H1 (cell line): ENCODE results near the gene LCE1F. TPM values are rescaled to one million over a fixed set of nuclear protein-coding genes. Genes with fewer than 3 reads are reported as not detected.

Experiments
- CTCF ChIA-PET: fragments of 300-600 bp; sonication (Branson Sonifier 250); formaldehyde crosslinking; loops from one replicate; lab custom pipeline; 2021; ENCODE audit not compliant: partially characterized antibody; lab: Charles Lee
- POLR2A ChIA-PET: fragments of 300-600 bp; sonication (Branson Sonifier 250); formaldehyde crosslinking; loops from one replicate; lab custom pipeline; 2021; ENCODE audit warnings: inconsistent platforms; ENCODE audit not compliant: partially characterized antibody; lab: Charles Lee
- DNase-seq, 2 experiments: peaks; one replicate each; pipeline versions ENCODE4 v3.0.0 to v3.0.0-alpha.2; 2010 to 2022; ENCODE audit warnings: low spot score in 2 of 2, low read depth in 1 of 2, mixed read lengths in 1 of 2
- FAIRE-seq: peaks from 2 replicates; lab custom pipeline; 2011; peaks lifted over from hg19 to GRCh38; lab: Jason Lieb, UNC
- H2AFZ ChIP-seq: 2 replicates; pipeline ENCODE4 v1.8.1; 2012; ENCODE audit warnings: low read length, inconsistent platforms
- H2AK5ac ChIP-seq: 2 replicates; pipeline ENCODE4 v1.6.1; 2013; ENCODE audit warnings: low read depth, low read length
- H2BK120ac ChIP-seq: replicated peaks from 2 replicates; pipeline ENCODE3; 2013; ENCODE audit warnings: low read depth, low read length, inconsistent platforms
- H2BK12ac ChIP-seq: 2 replicates; pipeline ENCODE4 v1.6.1; 2013; ENCODE audit warnings: low read depth, low read length
- H2BK15ac ChIP-seq: 2 replicates; pipeline ENCODE4 v1.6.1; 2013; ENCODE audit warnings: low read length
- H2BK20ac ChIP-seq: 2 replicates; pipeline ENCODE4 v1.6.1; 2013; ENCODE audit warnings: low read length
- H2BK5ac ChIP-seq: 2 replicates; pipeline ENCODE4 v1.6.1; 2013; ENCODE audit warnings: low read depth, low read length
- H3K14ac ChIP-seq: 2 replicates; pipeline ENCODE4 v1.6.1; 2013; ENCODE audit warnings: inconsistent platforms; ENCODE audit not compliant: insufficient read length
- H3K18ac ChIP-seq: 2 replicates; pipeline ENCODE4 v1.6.1; 2013; ENCODE audit warnings: low read length; ENCODE audit errors: extremely low read depth
- H3K23ac ChIP-seq: 2 replicates; pipeline ENCODE4 v1.6.1; 2013; ENCODE audit warnings: inconsistent platforms; ENCODE audit not compliant: insufficient read length
- H3K23me2 ChIP-seq: 2 replicates; pipeline ENCODE4 v1.6.1; 2013; ENCODE audit warnings: low read depth, low read length
- H3K27ac ChIP-seq: 2 replicates; pipeline ENCODE4 v1.6.1; 2011; ENCODE audit warnings: low read depth, low read length, inconsistent platforms
- H3K27me3 ChIP-seq, 4 experiments: replicated peaks in 1 of 4; 1 replicate in 1 of 4; 2 replicates in 3 of 4; pipeline versions ENCODE4 v1.6.1 to v1.8.1; 2011 to 2013; ENCODE audit warnings: low read length in 3 of 4, mild to moderate bottlenecking in 3 of 4, inconsistent platforms in 2 of 4, mixed read lengths in 2 of 4, moderate library complexity in 1 of 4; ENCODE audit not compliant: control insufficient read depth in 3 of 4, insufficient read depth in 3 of 4; ENCODE audit errors: extremely low read depth in 1 of 4
- H3K36me3 ChIP-seq, 4 experiments: 2 replicates each; pipeline versions ENCODE4 v1.6.1 to v1.8.1; 2011 to 2013; ENCODE audit warnings: mild to moderate bottlenecking in 4 of 4, low read length in 3 of 4, moderate library complexity in 2 of 4, control low read depth in 1 of 4, inconsistent platforms in 1 of 4; ENCODE audit not compliant: insufficient read depth in 4 of 4, control insufficient read depth in 2 of 4
- H3K4ac ChIP-seq: replicated peaks from 2 replicates; pipeline ENCODE3; 2013; ENCODE audit warnings: low read length, low read depth, mixed read lengths, inconsistent platforms; ENCODE audit not compliant: insufficient read length
- H3K4me1 ChIP-seq, 4 experiments: replicated peaks in 1 of 4; 1 replicate in 1 of 4; 2 replicates in 3 of 4; pipeline versions ENCODE4 v1.6.1 to v1.8.1; 2011 to 2013; ENCODE audit warnings: low read length in 3 of 4, inconsistent platforms in 2 of 4, mixed read lengths in 1 of 4; ENCODE audit not compliant: insufficient read depth in 4 of 4, control insufficient read depth in 3 of 4
- H3K4me2 ChIP-seq, 2 experiments: 2 replicates each; pipeline versions ENCODE4 v1.6.1 to v1.8.1; 2011 to 2013; ENCODE audit warnings: low read depth in 2 of 2, low read length in 2 of 2, control low read depth in 1 of 2, inconsistent platforms in 1 of 2, mild to moderate bottlenecking in 1 of 2; ENCODE audit not compliant: insufficient read depth in 1 of 2
- H3K4me3 ChIP-seq, 4 experiments: fragments of 200-600, 300-600 bp in 1 of 4; sonication (generic), shearing (Covaris generic), sonication (Bioruptor Twin) in 1 of 4; 2 replicates each; pipeline versions ENCODE4 v1.5.1 to v1.8.1; 2011 to 2016; ENCODE audit warnings: low read length in 4 of 4, low read depth in 3 of 4, control low read depth in 2 of 4, inconsistent platforms in 2 of 4, mild to moderate bottlenecking in 2 of 4, mixed read lengths in 1 of 4, moderate library complexity in 1 of 4; ENCODE audit not compliant: insufficient read depth in 2 of 4; ENCODE audit errors: extremely low read depth in 1 of 4
- H3K56ac ChIP-seq: replicated peaks from 2 replicates; pipeline ENCODE3; 2013; ENCODE audit warnings: low read depth, mild to moderate bottlenecking, mixed read lengths, low read length, inconsistent platforms; ENCODE audit not compliant: insufficient read length
- H3K79me1 ChIP-seq: 2 replicates; pipeline ENCODE4 v1.6.1; 2013; ENCODE audit warnings: low read depth, low read length, control low read depth
- H3K79me2 ChIP-seq, 2 experiments: 2 replicates each; pipeline versions ENCODE4 v1.6.1 to v1.8.1; 2012 to 2013; ENCODE audit warnings: low read length in 2 of 2, mild to moderate bottlenecking in 2 of 2, inconsistent platforms in 1 of 2; ENCODE audit not compliant: insufficient read depth in 2 of 2, control insufficient read depth in 1 of 2
- H3K9ac ChIP-seq, 4 experiments: replicated peaks in 1 of 4; 1 replicate in 1 of 4; 2 replicates in 3 of 4; pipeline versions ENCODE4 v1.6.1 to v1.8.1; 2011 to 2013; ENCODE audit warnings: low read depth in 3 of 4, low read length in 3 of 4, control low read depth in 2 of 4, mild to moderate bottlenecking in 2 of 4, moderate library complexity in 2 of 4, inconsistent platforms in 1 of 4; ENCODE audit errors: extremely low read depth in 1 of 4
- H3K9me3 ChIP-seq, 2 experiments: 2 replicates each; pipeline versions ENCODE4 v1.6.1 to v1.8.1; 2012 to 2013; ENCODE audit warnings: mild to moderate bottlenecking in 2 of 2, moderate library complexity in 2 of 2, control low read depth in 1 of 2, inconsistent platforms in 1 of 2, low read depth in 1 of 2, low read length in 1 of 2, mixed read lengths in 1 of 2; ENCODE audit not compliant: insufficient read depth in 2 of 2
- H4K20me1 ChIP-seq, 2 experiments: replicated peaks in 1 of 2; 2 replicates each; pipeline versions ENCODE3 to v1.8.1; 2011 to 2013; ENCODE audit warnings: inconsistent platforms in 2 of 2, low read length in 2 of 2, mild to moderate bottlenecking in 1 of 2; ENCODE audit not compliant: insufficient read depth in 2 of 2, control insufficient read depth in 1 of 2
- H4K5ac ChIP-seq: 2 replicates; pipeline ENCODE4 v1.6.1; 2013; ENCODE audit warnings: low read length, low read depth, mixed read lengths, inconsistent platforms; ENCODE audit not compliant: insufficient read length
- H4K8ac ChIP-seq: 2 replicates; pipeline ENCODE4 v1.8.0; 2013; ENCODE audit warnings: mild to moderate bottlenecking, moderate library complexity, low read length, inconsistent platforms; ENCODE audit not compliant: insufficient read depth; ENCODE audit errors: extremely low read depth
- H4K91ac ChIP-seq: replicated peaks from 2 replicates; pipeline ENCODE3; 2013; ENCODE audit warnings: low read length, mixed read lengths, inconsistent platforms; ENCODE audit not compliant: insufficient read length
- ASH2L ChIP-seq: fragments of 200-600, 300-600 bp; sonication (generic); IDR thresholded peaks from one replicate; pipeline ENCODE4 v1.7.1; 2017; ENCODE audit warnings: low read length
- CBX5 ChIP-seq: fragments of 300-800, 300-1000 bp; sonication (generic); IDR thresholded peaks from 2 replicates; pipeline ENCODE4 v1.7.1; 2016; ENCODE audit warnings: antibody characterized with exemption, low read length, low read depth
- CREB1 ChIP-seq: IDR thresholded peaks from 2 replicates; pipeline ENCODE4 v1.6.1; 2012; ENCODE audit warnings: inconsistent platforms
- JUN ChIP-seq: IDR thresholded peaks from 2 replicates; pipeline ENCODE4 v1.6.1; 2011; ENCODE audit warnings: low read depth, mild to moderate bottlenecking, improper control_type of control experiment, low read length
- MAFK ChIP-seq: IDR thresholded peaks from 2 replicates; pipeline ENCODE4 v1.6.1; 2012; ENCODE audit warnings: low read depth, mild to moderate bottlenecking, improper control_type of control experiment, low read length
- MAX ChIP-seq: IDR thresholded peaks from 2 replicates; pipeline ENCODE4 v1.6.1; 2012; ENCODE audit warnings: inconsistent platforms
- NANOG ChIP-seq: IDR thresholded peaks from 2 replicates; pipeline ENCODE4 v1.6.1; 2011; ENCODE audit warnings: low read length, low read depth, mild to moderate bottlenecking, inconsistent platforms; ENCODE audit not compliant: insufficient read depth, poor library complexity, severe bottlenecking
- NRF1 ChIP-seq: IDR thresholded peaks from 2 replicates; pipeline ENCODE4 v1.6.1; 2011; ENCODE audit warnings: mild to moderate bottlenecking, low read depth, low read length, improper control_type of control experiment
- PHF8 ChIP-seq: fragments of 200-600 bp; sonication (generic); conservative IDR thresholded peaks from 2 replicates; pipeline ENCODE4 v1.7.1; 2012; ENCODE audit warnings: low read depth, mild to moderate bottlenecking, inconsistent platforms, low read length, moderate library complexity
- RBBP5 ChIP-seq: IDR thresholded peaks from 2 replicates; pipeline ENCODE4 v1.7.1; 2012; ENCODE audit warnings: low read depth, mild to moderate bottlenecking, inconsistent platforms, low read length, moderate library complexity, borderline replicate concordance
- RNF2 ChIP-seq: fragments of 200-900, 300-1000 bp; sonication (generic); IDR thresholded peaks from 2 replicates; pipeline ENCODE4 v1.7.1; 2016; ENCODE audit warnings: borderline replicate concordance, low read depth, mild to moderate bottlenecking, antibody characterized with exemption, low read length; ENCODE audit not compliant: poor library complexity, severe bottlenecking; ENCODE audit errors: missing control alignments
- SP1 ChIP-seq: IDR thresholded peaks from 2 replicates; pipeline ENCODE4 v1.6.1; 2011; ENCODE audit warnings: low read depth, low read length
- SP2 ChIP-seq: IDR thresholded peaks from 2 replicates; pipeline ENCODE4 v1.6.1; 2012; ENCODE audit warnings: mild to moderate bottlenecking, low read length, inconsistent platforms
- TBP ChIP-seq: IDR thresholded peaks from 2 replicates; pipeline ENCODE4 v1.6.1; 2011; ENCODE audit warnings: low read depth, low read length, improper control_type of control experiment
- TCF12 ChIP-seq: IDR thresholded peaks from 2 replicates; pipeline ENCODE4 v1.6.1; 2011; ENCODE audit warnings: low read depth, mild to moderate bottlenecking, low read length
- YY1 ChIP-seq: IDR thresholded peaks from 2 replicates; pipeline ENCODE4 v1.6.1; 2011; ENCODE audit warnings: low read depth, mild to moderate bottlenecking, low read length
- WGBS, 2 experiments: shearing (Covaris generic) in 1 of 2; methylation state at CpG; one replicate each; pipeline versions ENCODE4 v1.1.6 to v1.1.7; 2013 to 2015; ENCODE audit warnings: low lambda C conversion rate in 2 of 2, mixed read lengths in 2 of 2, inconsistent platforms in 1 of 2, low coverage in 1 of 2, missing lambda C conversion rate in 1 of 2; ENCODE audit not compliant: insufficient replicate concordance in 2 of 2, insufficient coverage in 1 of 2, insufficient read length in 1 of 2; ENCODE audit errors: extremely low coverage in 1 of 2, missing lambda C conversion rate in 1 of 2; 5-methylcytosine and 5-hydroxymethylcytosine counted together
- polyA plus RNA-seq, 7 experiments: library from polyadenylated mRNA; depleted of rRNA in 3 of 7; stranded (reverse) in 5 of 7; unstranded in 2 of 7; fragments of >200 nt in 5 of 7; fragments of 200-250 nt in 2 of 7; gene quantifications; 1 replicate in 5 of 7; 2 replicates in 1 of 7; 4 replicates in 1 of 7; pipeline versions ENCODE4 v1.2.1 to v1.2.3, GENCODE V29; 2011 to 2013; ENCODE audit warnings: missing spikeins in 2 of 7, mixed read lengths in 2 of 7
- total RNA-seq: library from RNA; stranded (reverse); fragmentation: NEBNext Ultra II Directional; extraction: Animal tissue kit (Norgen Biotek cat#: 25700); gene quantifications from 2 replicates; pipeline ENCODE4 v1.2.1, GENCODE V29; 2021

LCE1F gene
- total and polyA plus RNA-seq, 2 of the 8 experiments (the other 6 are each of a cell fraction or from before 2014, with no cell fraction given), result not detected

- Histone ChIP-seq H3K27me3 (no peaks in the 10 kb centered on the region), H3K23me2 (no peaks in the 10 kb centered on the region), H4K91ac (no peak overlapping the region), H3K4me1 (no peaks in the 10 kb centered on the region), H3K18ac (no peak overlapping the region), H4K5ac (no peak overlapping the region), H3K14ac (no peak overlapping the region), H3K79me2 (no peaks in the 10 kb centered on the region), H2BK15ac (no peak overlapping the region), H2BK20ac (no peak overlapping the region), H2AK5ac (no peak overlapping the region), H2BK120ac (no peak overlapping the region), H3K4ac (no peak overlapping the region), H3K79me1 (no peaks in the 10 kb centered on the region), H3K56ac (no peak overlapping the region), H4K20me1 (no peaks in the 10 kb centered on the region), H3K36me3 (no peaks in the 10 kb centered on the region; a peak in 1 of 8 replicates), H2BK5ac (no peak overlapping the region), H3K27ac (no peak overlapping the region), H3K4me2 (no peak overlapping the region), H2AFZ (no peak overlapping the region), H4K8ac (no peak overlapping the region), H3K4me3 (no peak overlapping the region), H2BK12ac (no peak overlapping the region), H3K23ac (no peak overlapping the region), H3K9me3 (peaks cover 79 to 83% of the 10 kb centered on the region in 2 experiments), H3K9ac (no peak overlapping the region)
- 58% methylated on average over 5 of the region's 5 CpGs; no CpG with 5 or more reads in 1 of the 2 experiments for WGBS, 2 experiments
- CTCF ChIA-PET, result no interaction called here
- no peak for DNase-seq
- FAIRE-seq, result no peak
- POLR2A ChIA-PET, result no interaction called here
- TF ChIP-seq MAFK (no peak), YY1 (no peak), RBBP5 (no peak), NANOG (no peak), ASH2L (no peak), NRF1 (no peak), TCF12 (no peak), CBX5 (no peak), SP1 (no peak), CREB1 (no peak), MAX (no peak), SP2 (no peak), RNF2 (no peak), PHF8 (no peak), TBP (no peak), JUN (no peak)
These were observed 36.9 kb upstream of the LCE1F start for GRCh38 chr1:152737997-152738396.
